Progenitor cell of endocrine pancreas (in vitro differentiated cells): Measurements from ENCODE around the gene SLC7A1. TPM values are rescaled to one million over a fixed set of nuclear protein-coding genes. Genes with fewer than 3 reads are reported as not detected.
A peak's percentile ranks its signal among the peaks of the same experiment; 100 is the strongest.

Experiments
- DNase-seq: peaks from one replicate; pipeline ENCODE4 v3.0.0; 2021; ENCODE audit warnings: low spot score; ENCODE audit not compliant: unreplicated experiment
- H3K27ac Mint-ChIP-seq: 2 replicates; pipeline ENCODE4 v1.8.0; 2021; ENCODE audit warnings: mild to moderate bottlenecking, moderate library complexity, mixed read lengths
- H3K27me3 Mint-ChIP-seq: 2 replicates; pipeline ENCODE4 v1.8.0; 2021; ENCODE audit warnings: mixed read lengths
- H3K36me3 Mint-ChIP-seq: 2 replicates; pipeline ENCODE4 v1.8.0; 2022; ENCODE audit warnings: mixed read lengths; ENCODE audit not compliant: insufficient read depth
- H3K4me1 Mint-ChIP-seq: 2 replicates; pipeline ENCODE4 v1.8.0; 2021; ENCODE audit warnings: low read depth, mixed read lengths
- H3K4me3 Mint-ChIP-seq: 2 replicates; pipeline ENCODE4 v1.8.0; 2021; ENCODE audit warnings: low read depth, mild to moderate bottlenecking, moderate library complexity, mixed read lengths
- H3K9me3 Mint-ChIP-seq: 2 replicates; pipeline ENCODE4 v1.8.0; 2021; ENCODE audit warnings: low read depth, mixed read lengths
- CTCF ChIP-seq: fragments of 200-600 bp; sonication (generic); IDR thresholded peaks from one replicate; pipeline ENCODE4 v1.5.0; 2021; ENCODE audit warnings: antibody characterized with exemption, mild to moderate bottlenecking; ENCODE audit not compliant: unreplicated experiment
- total RNA-seq: library from RNA; stranded (reverse); gene quantifications from 2 replicates; pipeline ENCODE4 v1.2.1, GENCODE V29; 2021

Gene SLC7A1
- total RNA-seq, 1 donor from 2014 or later, result 31.3 TPM

- H3K4me1 Mint-ChIP-seq, result no peaks in the 10 kb centered on the region
- no peaks in the 10 kb centered on the region for H3K9me3 Mint-ChIP-seq
- H3K36me3 Mint-ChIP-seq, result no peaks in the 10 kb centered on the region
- H3K4me3 Mint-ChIP-seq, result no peak overlapping the region
- TF ChIP-seq CTCF, result no peak
- no peak for DNase-seq
- H3K27me3 Mint-ChIP-seq, result peaks cover 16% of the 10 kb centered on the region
- H3K27ac Mint-ChIP-seq, result no peak overlapping the region
Measured at GRCh38 chr13:29474991-29475390, 120.5 kb downstream of the SLC7A1 start.

GRCh38 chr13:29473166-29473565, 122.3 kb downstream of the SLC7A1 start:
- TF ChIP-seq CTCF, result no peak
- no peak for DNase-seq
- no peaks in the 10 kb centered on the region for H3K4me1 Mint-ChIP-seq
- no peaks in the 10 kb centered on the region for H3K36me3 Mint-ChIP-seq
- H3K9me3 Mint-ChIP-seq, result no peaks in the 10 kb centered on the region
- H3K4me3 Mint-ChIP-seq, result no peak overlapping the region
- peaks cover 10% of the 10 kb centered on the region for H3K27me3 Mint-ChIP-seq
- H3K27ac Mint-ChIP-seq, result no peak overlapping the region

GRCh38 chr13:29472332-29472961, 123.0 kb downstream of the SLC7A1 start:
- Mint-ChIP-seq H3K36me3 (no peaks in the 10 kb centered on the region), H3K4me1 (no peaks in the 10 kb centered on the region), H3K27ac (no peak overlapping the region), H3K27me3 (peaks cover 10% of the 10 kb centered on the region), H3K4me3 (no peak overlapping the region), H3K9me3 (no peaks in the 10 kb centered on the region)
- DNase-seq, result peak; percentile 43
- TF ChIP-seq CTCF, result peak; percentile 94

- DNase-seq, result no peak
- no peak for TF ChIP-seq CTCF
- Mint-ChIP-seq H3K4me3 (no peak overlapping the region), H3K36me3 (no peaks in the 10 kb centered on the region), H3K4me1 (no peaks in the 10 kb centered on the region), H3K27ac (no peak overlapping the region), H3K27me3 (peaks cover 7% of the 10 kb centered on the region), H3K9me3 (no peaks in the 10 kb centered on the region)
Measured at GRCh38 chr13:29471551-29471950, 123.9 kb downstream of the SLC7A1 start.

GRCh38 chr13:29465741-29466293, 129.7 kb downstream of the SLC7A1 start:
- H3K4me3 Mint-ChIP-seq, result no peak overlapping the region
- H3K9me3 Mint-ChIP-seq, result peaks cover 2% of the 10 kb centered on the region
- DNase-seq, result no peak
- TF ChIP-seq CTCF, result no peak
- no peaks in the 10 kb centered on the region for H3K4me1 Mint-ChIP-seq
- H3K27me3 Mint-ChIP-seq, result peaks cover 7% of the 10 kb centered on the region
- no peak overlapping the region for H3K27ac Mint-ChIP-seq
- H3K36me3 Mint-ChIP-seq, result no peaks in the 10 kb centered on the region
